Breast epithelium (tissue), 3 donors: Measurements from ENCODE around the gene WWOX.

Experiments
- CTCF ChIP-seq, 3 donors: fragments of 450-650 bp; IDR thresholded peaks; one replicate each; pipeline ENCODE4 v1.5.1; 2016 to 2017; ENCODE audit warnings: antibody characterized with exemption in 3 of 3, mild to moderate bottlenecking in 3 of 3, moderate library complexity in 3 of 3
- POLR2A ChIP-seq: fragments of 450-650 bp; IDR thresholded peaks from one replicate; pipeline ENCODE4 v1.6.1; 2016; ENCODE audit warnings: antibody characterized with exemption, mild to moderate bottlenecking, moderate library complexity
- POLR2AphosphoS5 ChIP-seq, 3 donors: sonication (generic); formaldehyde crosslinking; IDR thresholded peaks; one replicate each; pipeline ENCODE4 v1.6.1; 2017; ENCODE audit warnings: antibody characterized with exemption in 3 of 3

- TF ChIP-seq POLR2A (no peak), CTCF (IDR thresholded peaks at IDR 0.05) (no peak), POLR2AphosphoS5 (IDR thresholded peaks at IDR 0.05) (no peak)
These were observed 937.1 kb downstream of the WWOX start for GRCh38 chr16:79036541-79036940.
